Panc1 (cell line): ENCODE data around the gene TM7SF3. TPM values are rescaled to one million over a fixed set of nuclear protein-coding genes. Genes with fewer than 3 reads are reported as not detected.

Source experiments
- ATAC-seq: fragments of 200-7000 bp; cut with Tn5 transposase; 2 replicates; pipeline ENCODE4 v1.9.1; 2020; ENCODE audit warnings: mild to moderate bottlenecking, moderate library complexity
- BruUV-seq: library from RNA; stranded (reverse); fragments of 400-500 nt; replicated peaks from 2 replicates; lab custom pipeline; 2021; lab: Mats Ljungman, UMichigan
- CTCF ChIA-PET: fragments of 300-600 bp; sonication (Branson Sonifier 250); formaldehyde crosslinking; loops from one replicate; lab custom pipeline; 2022; ENCODE audit warnings: antibody characterized with exemption; lab: Charles Lee
- POLR2A ChIA-PET: fragments of 300-600 bp; sonication (Branson Sonifier 250); formaldehyde crosslinking; loops from one replicate; lab custom pipeline; 2022; ENCODE audit warnings: antibody characterized with exemption; lab: Charles Lee
- DNase-seq: peaks from one replicate; pipeline ENCODE4 v3.0.0-alpha.2; 2010; ENCODE audit warnings: low read depth, low spot score
- H3K27ac ChIP-seq: 2 replicates; pipeline ENCODE4 v1.5.1; 2011; ENCODE audit warnings: mild to moderate bottlenecking, low read length, inconsistent platforms
- H3K27me3 ChIP-seq: fragments of 200-500 bp; sonication (Bioruptor generic); 2 replicates; pipeline ENCODE4 v1.6.0; 2014; ENCODE audit warnings: low read length, inconsistent platforms; ENCODE audit not compliant: control insufficient read depth, insufficient read depth
- H3K36me3 ChIP-seq: fragments of 200-500 bp; sonication (Bioruptor generic); 2 replicates; pipeline ENCODE4 v1.5.1; 2014; ENCODE audit warnings: inconsistent platforms, mild to moderate bottlenecking, low read length, moderate library complexity; ENCODE audit not compliant: control insufficient read depth, insufficient read depth
- H3K4me1 ChIP-seq: 2 replicates; pipeline ENCODE4 v1.5.1; 2011; ENCODE audit warnings: inconsistent platforms, mild to moderate bottlenecking, low read length, moderate library complexity; ENCODE audit not compliant: control insufficient read depth, insufficient read depth
- H3K4me3 ChIP-seq, 2 experiments: 2 replicates each; pipeline ENCODE4 v1.5.1; 2011 to 2012; ENCODE audit warnings: low read depth in 2 of 2, low read length in 2 of 2, mild to moderate bottlenecking in 2 of 2, inconsistent platforms in 1 of 2, moderate library complexity in 1 of 2
- H3K9me3 ChIP-seq: fragments of 200-500 bp; sonication (Bioruptor generic); 2 replicates; pipeline ENCODE4 v1.5.1; 2014; ENCODE audit warnings: low read depth, mild to moderate bottlenecking, inconsistent platforms, low read length, moderate library complexity; ENCODE audit not compliant: control insufficient read depth, insufficient read depth
- POLR2AphosphoS5 ChIP-seq: IDR thresholded peaks from 2 replicates; pipeline ENCODE4 v1.6.1; 2012; ENCODE audit warnings: mild to moderate bottlenecking, low read depth, low read length, moderate library complexity
- REST ChIP-seq, 2 experiments: IDR thresholded peaks; 2 replicates each; pipeline ENCODE4 v1.6.1; 2011 to 2012; ENCODE audit warnings: low read depth in 2 of 2, control low read depth in 1 of 2, low read length in 1 of 2, mild to moderate bottlenecking in 1 of 2, moderate library complexity in 1 of 2; ENCODE audit not compliant: insufficient read depth in 1 of 2
- SIN3A ChIP-seq: IDR thresholded peaks from 2 replicates; pipeline ENCODE4 v1.6.1; 2012; ENCODE audit warnings: low read depth, mild to moderate bottlenecking, low read length, moderate library complexity, borderline replicate concordance; ENCODE audit not compliant: insufficient read depth
- TCF7L2 ChIP-seq: IDR thresholded peaks from 2 replicates; pipeline ENCODE4 v1.6.1; 2011; ENCODE audit warnings: mild to moderate bottlenecking, low read depth, low read length, inconsistent platforms
- in situ Hi-C: cut with HindIII; loops from 2 replicates; pipeline ENCODE4 v1.10.0; 2016; ENCODE audit warnings: low sequenced_read_pairs, low pct_unique_long_range_greater_than_20kb
- intact Hi-C: fragments of 100-400 bp; cut with micrococcal nuclease; formaldehyde crosslinking; loops from one replicate; pipeline ENCODE4 v1.10.0; 2022; ENCODE audit not compliant: unreplicated experiment
- total RNA-seq: library from RNA; stranded (reverse); gene quantifications from one replicate; pipeline ENCODE4 v1.2.1, GENCODE V29; 2021; ENCODE audit not compliant: unreplicated experiment
- TF ChIP-seq, protein P1 (sequence below): fragments of 450-650 bp; IDR thresholded peaks from 2 replicates; pipeline ENCODE4 v1.5.1; 2017; ENCODE audit warnings: mild to moderate bottlenecking

TM7SF3 gene
- total RNA-seq, 1 experiment from 2014 or later, result 59.8 TPM

DNA sequence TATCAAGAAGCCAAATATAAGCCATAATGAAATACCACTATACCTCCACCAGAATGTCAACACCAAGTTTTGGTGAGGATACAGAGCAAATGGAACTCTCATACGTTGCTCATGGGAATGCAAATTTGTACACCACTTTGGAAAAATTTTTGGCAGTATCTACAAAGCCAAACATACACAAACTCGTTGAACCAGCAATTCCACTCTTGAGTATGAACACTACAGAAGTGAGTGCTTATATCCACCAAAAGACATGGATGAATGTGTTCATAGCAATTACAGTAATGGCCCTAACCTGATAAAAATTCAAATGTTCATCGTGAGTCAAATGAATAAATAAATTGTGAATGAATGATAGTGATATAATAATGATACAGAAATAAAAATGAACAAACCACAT, 43.4 kb upstream of the TM7SF3 start:
- intact Hi-C loops, result no loop called here
- Histone ChIP-seq H3K9me3 (no peaks in the 10 kb centered on the region), H3K4me3 (no peak overlapping the region), H3K4me1 (no peaks in the 10 kb centered on the region), H3K27ac (no peak overlapping the region), H3K27me3 (no peaks in the 10 kb centered on the region), H3K36me3 (no peaks in the 10 kb centered on the region)
- CTCF ChIA-PET, result no interaction called here
- TF ChIP-seq, protein P1, sequence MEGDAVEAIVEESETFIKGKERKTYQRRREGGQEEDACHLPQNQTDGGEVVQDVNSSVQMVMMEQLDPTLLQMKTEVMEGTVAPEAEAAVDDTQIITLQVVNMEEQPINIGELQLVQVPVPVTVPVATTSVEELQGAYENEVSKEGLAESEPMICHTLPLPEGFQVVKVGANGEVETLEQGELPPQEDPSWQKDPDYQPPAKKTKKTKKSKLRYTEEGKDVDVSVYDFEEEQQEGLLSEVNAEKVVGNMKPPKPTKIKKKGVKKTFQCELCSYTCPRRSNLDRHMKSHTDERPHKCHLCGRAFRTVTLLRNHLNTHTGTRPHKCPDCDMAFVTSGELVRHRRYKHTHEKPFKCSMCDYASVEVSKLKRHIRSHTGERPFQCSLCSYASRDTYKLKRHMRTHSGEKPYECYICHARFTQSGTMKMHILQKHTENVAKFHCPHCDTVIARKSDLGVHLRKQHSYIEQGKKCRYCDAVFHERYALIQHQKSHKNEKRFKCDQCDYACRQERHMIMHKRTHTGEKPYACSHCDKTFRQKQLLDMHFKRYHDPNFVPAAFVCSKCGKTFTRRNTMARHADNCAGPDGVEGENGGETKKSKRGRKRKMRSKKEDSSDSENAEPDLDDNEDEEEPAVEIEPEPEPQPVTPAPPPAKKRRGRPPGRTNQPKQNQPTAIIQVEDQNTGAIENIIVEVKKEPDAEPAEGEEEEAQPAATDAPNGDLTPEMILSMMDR, result no peak
- TF ChIP-seq REST (IDR thresholded peaks at IDR 0.05; ENCODE audit: insufficient read depth in 1 of 2, low read depth in 2 of 2, low read length in 1 of 2) (no peak), POLR2AphosphoS5 (no peak), SIN3A (no peak), TCF7L2 (no peak)
- BruUV-seq, result no TSS peak
- in situ Hi-C loops, result no loop called here
- ATAC-seq, result no peak
- DNase-seq, result no peak
- POLR2A ChIA-PET, result no interaction called here

DNA sequence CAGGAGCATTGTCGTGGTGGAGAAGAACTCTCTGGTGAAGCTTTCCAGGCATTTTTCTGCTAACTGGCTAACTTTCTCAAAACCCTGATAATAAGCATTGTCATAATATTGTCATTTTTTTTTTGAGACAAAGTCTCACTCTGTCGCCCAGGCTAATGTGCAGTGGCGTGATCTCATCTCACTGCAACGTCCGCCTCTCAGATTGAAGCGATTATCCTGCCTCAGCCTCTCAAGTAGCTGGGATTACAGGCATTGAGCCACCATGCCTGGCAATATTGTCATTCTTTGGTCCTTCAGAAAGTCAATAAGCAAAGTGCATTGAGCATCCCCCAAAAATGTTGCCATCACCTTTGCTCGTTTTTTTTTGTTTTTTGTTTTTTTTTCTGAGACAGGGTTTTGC, 41.8 kb upstream of the TM7SF3 start:
- intact Hi-C loops (no loop called here), in situ Hi-C loops (no loop called here)
- no peak for DNase-seq
- no peaks in the 10 kb centered on the region for H3K4me1 ChIP-seq
- ATAC-seq, result no peak
- TF ChIP-seq POLR2AphosphoS5 (no peak), SIN3A (no peak), REST (IDR thresholded peaks at IDR 0.05; ENCODE audit: insufficient read depth in 1 of 2, low read depth in 2 of 2, low read length in 1 of 2) (no peak), TCF7L2 (no peak)
- TF ChIP-seq, protein P1, result no peak
- POLR2A ChIA-PET, result no interaction called here
- H3K27me3 ChIP-seq, result no peaks in the 10 kb centered on the region
- no peaks in the 10 kb centered on the region for H3K9me3 ChIP-seq
- no peak overlapping the region for H3K4me3 ChIP-seq
- no peak overlapping the region for H3K27ac ChIP-seq
- no TSS peak for BruUV-seq
- no peaks in the 10 kb centered on the region for H3K36me3 ChIP-seq
- CTCF ChIA-PET, result no interaction called here
